ENCODE data around the gene TMCC1. TPM values are rescaled to one million over a fixed set of nuclear protein-coding genes. Genes with fewer than 3 reads are reported as not detected.

Gene TMCC1
- total and polyA plus RNA-seq, 2 donors (not counting 1 experiment from before 2014, with no cell fraction given): 8.5 to 32.2 TPM

DNA sequence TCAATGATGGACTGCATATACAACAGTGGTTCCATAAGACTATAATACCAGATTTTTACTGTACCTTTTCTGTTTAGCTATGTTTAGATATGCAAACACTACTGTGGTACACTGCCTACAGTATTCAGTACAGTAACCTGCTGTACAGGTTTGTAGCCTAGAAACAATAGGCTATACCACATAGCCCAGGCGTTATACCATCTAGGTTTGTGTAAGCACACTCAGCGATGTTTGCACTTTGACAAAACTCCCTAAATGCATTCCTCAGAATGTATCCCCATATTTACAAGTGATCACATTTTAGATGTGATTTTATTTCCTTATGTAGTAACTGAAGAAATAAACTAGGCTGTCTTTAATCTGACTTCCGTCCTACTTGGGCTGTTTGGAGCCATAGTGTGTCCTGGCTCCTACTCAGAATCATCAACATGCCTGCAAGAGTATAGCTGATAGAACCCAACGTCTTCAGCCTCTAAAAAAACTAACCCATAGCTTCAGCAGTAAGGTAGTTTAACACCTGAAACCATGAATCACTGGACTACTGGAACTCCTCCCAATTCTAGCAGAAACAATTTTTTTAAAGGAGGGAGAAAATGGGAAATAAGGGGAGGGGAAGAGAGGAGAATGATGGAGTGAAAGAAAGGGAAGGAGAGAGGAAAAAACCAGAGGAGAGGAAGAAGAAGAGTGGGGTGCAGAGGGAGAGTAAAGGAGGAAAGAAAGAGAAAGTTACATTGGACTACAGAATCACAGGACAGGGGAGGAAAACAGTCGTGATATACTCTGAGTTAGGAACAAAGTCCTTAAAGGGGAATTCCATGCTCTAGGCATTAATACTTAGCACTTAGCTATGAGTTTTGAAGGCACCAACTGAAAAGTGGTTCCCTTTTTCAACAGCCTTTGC, 219.4 kb downstream of the TMCC1 start:
- ATAC-seq (ENCODE audit: low read depth): no peak
- Mint-ChIP-seq H3K4me3 (no peak overlapping the region), H3K27me3 (no peaks in the 10 kb centered on the region)

More for the DNA sequence above, 219.4 kb downstream of the TMCC1 start:
- ChIA-PET CTCF (interaction anchor here (1.2 to 1.6 kb wide), 2 partner anchors 25 to 269 kb away, joined by 3 to 5 read pairs; no protein-coding TSS in a partner anchor), POLR2A (no interaction called here)
- Histone ChIP-seq H3K27me3 (replicated peaks in 1 of 4; ENCODE audit: control extremely low read depth in 1 of 4, control insufficient read depth in 3 of 4, insufficient read depth in 4 of 4, low read length in 3 of 4) (no peaks in the 10 kb centered on the region), H3K27ac (ENCODE audit: low read length in 2 of 2) (no peak overlapping the region), H3K4me3 (ENCODE audit: control extremely low read depth in 1 of 5, extremely low read depth in 1 of 5, insufficient read depth in 1 of 5, low read depth in 2 of 5, low read length in 4 of 5) (no peak overlapping the region), H3K9me3 (ENCODE audit: control extremely low read depth in 1 of 3, control insufficient read depth in 2 of 3, insufficient read depth in 1 of 3, low read length in 2 of 3) (no peaks in the 10 kb centered on the region), H3K4me2 (replicated peaks; ENCODE audit: low read depth, low read length, poor library complexity, severe bottlenecking) (no peak overlapping the region), H3K4me1 (ENCODE audit: control insufficient read depth in 2 of 2, insufficient read depth in 2 of 2, low read length in 2 of 2) (no peaks in the 10 kb centered on the region), H3K79me2 (ENCODE audit: control insufficient read depth, insufficient read depth, low read length) (peaks cover 6% of the 10 kb centered on the region), H4K20me1 (ENCODE audit: control insufficient read depth, insufficient read depth, low read length, poor library complexity, severe bottlenecking) (no peaks in the 10 kb centered on the region), H2AFZ (ENCODE audit: insufficient read depth, low read depth, low read length, poor library complexity, severe bottlenecking) (no peak overlapping the region), H3K36me3 (replicated peaks in 1 of 2; ENCODE audit: control extremely low read depth in 1 of 2, control insufficient read depth in 1 of 2, extremely low read depth in 1 of 2, insufficient read depth in 2 of 2, low read length in 1 of 2) (peaks cover 0 to 17% of the 10 kb centered on the region in 2 experiments), H3K9ac (ENCODE audit: low read length) (no peak overlapping the region)
- intact Hi-C loops (cut with micrococcal nuclease): no loop called here
- Mint-ChIP-seq H3K9me3 (ENCODE audit: insufficient read depth) (no peaks in the 10 kb centered on the region), H3K27ac (no peak overlapping the region), H3K4me1 (peaks cover 21% of the 10 kb centered on the region)
- TF ChIP-seq EZH2 (IDR thresholded peaks at IDR 0.05; ENCODE audit: borderline replicate concordance, insufficient read depth, low read depth, low read length, poor library complexity, severe bottlenecking) (no peak), CTCF (IDR thresholded peaks at IDR 0.05) (no peak)
- 70% methylated on average over 2 of the region's 5 CpGs for WGBS (ENCODE audit: insufficient coverage)
- DNase-seq: no peak

Data from B cell (primary cell).